T follicular helper cell (primary cell): ENCODE results near the gene GPR173.

Experiments used
- DNase-seq: peaks from one replicate; pipeline ENCODE4 v3.0.0-alpha.2; 2020; ENCODE audit warnings: low read depth
- total RNA-seq, 2 experiments: gene quantifications; one replicate each; lab custom pipeline; 2026; lab: John Stamatoyannopoulos, UW

Gene GPR173, protein sequence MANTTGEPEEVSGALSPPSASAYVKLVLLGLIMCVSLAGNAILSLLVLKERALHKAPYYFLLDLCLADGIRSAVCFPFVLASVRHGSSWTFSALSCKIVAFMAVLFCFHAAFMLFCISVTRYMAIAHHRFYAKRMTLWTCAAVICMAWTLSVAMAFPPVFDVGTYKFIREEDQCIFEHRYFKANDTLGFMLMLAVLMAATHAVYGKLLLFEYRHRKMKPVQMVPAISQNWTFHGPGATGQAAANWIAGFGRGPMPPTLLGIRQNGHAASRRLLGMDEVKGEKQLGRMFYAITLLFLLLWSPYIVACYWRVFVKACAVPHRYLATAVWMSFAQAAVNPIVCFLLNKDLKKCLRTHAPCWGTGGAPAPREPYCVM
- 0 reads per million in 2 experiments for total RNA-seq

DNA sequence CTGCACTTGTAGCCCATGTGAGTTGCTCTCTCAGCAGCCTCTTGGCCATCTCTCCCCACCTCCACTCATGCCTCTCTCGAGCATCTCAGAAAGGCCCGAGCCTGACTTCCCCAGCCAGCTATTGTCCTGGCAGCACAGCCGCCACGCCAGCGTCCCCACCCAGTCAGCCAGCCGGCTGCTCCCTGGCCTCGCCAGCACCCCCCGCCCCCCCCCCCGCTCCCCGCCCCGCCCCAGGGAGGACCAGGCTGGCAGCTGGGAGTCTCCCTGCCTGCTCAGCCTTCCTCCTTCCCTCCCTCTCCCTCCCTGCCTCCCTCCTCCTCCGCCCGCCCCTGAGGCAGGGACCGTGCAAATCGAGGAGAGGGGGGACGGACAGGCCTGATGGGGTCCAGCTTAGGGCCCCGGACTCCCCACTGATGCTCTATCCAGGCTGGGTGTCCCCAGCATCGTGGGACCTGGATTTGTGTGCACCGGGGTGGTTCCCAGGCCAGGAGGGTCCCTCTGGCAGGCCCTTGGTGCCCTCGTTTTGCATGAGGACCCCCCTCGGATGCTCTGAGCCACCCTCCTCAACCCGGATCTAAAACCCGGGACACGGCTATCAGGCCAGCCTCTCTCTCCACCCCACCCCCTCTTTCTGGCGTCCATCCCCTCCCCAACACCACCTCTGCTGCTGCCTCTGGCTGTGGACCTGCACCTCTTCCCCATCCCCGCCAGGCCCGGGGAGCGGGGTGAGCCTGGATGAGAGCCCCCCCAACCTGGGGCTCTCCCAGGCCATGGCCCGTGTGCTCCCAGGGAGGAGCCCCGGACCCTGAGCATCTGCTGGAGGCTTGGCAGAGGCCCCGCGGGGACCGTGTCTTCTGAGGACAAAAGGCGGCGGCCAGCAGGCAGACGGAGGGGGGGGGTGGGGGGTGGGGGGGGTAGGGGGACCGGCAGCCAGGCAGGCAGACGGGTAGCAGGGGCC lies at the start of gene GPR173:
TSS of gene GPR173 (plus strand) at position 621 of the 958 bp plus-strand sequence. CDS start 27,833 bp downstream, outside the sequence.
- no peak for DNase-seq

DNA sequence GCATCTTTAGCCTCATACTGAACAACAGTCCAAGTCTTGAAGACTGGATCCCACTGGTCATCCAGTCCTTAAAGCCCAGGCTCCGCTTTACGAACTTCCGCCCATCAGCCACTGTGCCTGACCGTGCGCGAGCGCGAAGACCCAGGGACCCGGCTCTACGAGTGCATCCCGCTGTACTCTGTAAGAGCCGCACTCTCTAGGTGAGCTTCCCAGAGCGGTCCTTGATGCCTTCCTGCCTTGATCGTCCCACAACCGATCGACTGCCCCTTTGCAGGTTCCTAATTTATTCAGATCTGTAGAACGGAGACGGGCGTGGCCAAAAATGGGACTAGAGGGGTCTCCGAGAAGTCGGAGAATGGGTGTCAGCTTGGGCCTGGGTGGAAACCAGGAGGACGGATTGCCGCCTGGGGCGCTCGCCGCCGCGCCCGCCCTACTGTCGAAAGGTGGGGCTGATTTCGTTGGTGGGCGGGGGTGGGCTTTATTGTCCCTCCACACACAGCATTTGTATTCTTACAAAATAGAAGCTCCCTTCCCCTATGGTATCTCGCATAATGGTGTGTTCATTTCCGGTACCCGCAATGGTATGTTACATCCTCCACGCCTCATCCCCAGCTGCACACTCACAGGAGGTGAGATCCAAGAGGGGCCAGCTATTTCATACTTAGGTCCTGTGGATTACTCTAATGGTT lies 48.0 kb upstream of the GPR173 start:
- DNase-seq, result no peak

DNA sequence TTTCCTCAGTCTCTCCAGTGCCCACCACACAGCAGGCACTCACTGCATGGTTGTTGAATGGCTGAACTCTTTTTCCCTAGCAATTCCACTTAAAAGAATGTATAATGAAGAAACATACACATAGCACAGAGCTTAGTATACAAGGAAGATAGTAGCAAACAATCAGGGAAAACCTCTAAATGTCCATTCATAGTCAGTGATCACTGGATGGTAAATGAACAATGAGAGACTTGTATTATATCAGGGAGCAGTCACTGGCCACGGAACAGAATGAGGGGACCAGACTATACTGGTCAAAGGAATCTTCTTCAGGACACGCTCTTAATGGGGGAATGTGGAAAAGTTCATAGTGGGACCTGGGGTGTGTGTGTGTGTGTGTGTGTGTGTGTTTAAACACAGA lies 46.6 kb upstream of the GPR173 start:
- DNase-seq, result no peak

DNA sequence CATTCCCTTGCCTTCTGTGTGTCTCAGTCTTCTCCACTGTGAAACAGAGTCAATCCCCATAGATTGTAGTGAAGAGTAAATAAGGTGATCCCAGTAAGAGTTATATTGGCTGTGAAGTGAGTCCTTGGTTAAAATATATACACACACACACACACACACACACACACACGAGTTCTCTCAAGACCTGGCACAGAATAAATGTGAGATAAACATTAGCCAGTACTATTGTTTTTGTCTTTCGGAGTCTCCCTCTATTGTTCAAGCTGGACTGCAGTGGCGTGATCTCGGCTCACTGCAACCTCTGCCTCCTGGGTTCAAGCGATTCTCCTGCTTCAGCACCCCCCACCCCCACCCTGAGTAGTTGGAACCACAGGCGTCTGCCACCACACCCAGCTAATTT lies 45.5 kb upstream of the GPR173 start:
- no peak for DNase-seq

DNA sequence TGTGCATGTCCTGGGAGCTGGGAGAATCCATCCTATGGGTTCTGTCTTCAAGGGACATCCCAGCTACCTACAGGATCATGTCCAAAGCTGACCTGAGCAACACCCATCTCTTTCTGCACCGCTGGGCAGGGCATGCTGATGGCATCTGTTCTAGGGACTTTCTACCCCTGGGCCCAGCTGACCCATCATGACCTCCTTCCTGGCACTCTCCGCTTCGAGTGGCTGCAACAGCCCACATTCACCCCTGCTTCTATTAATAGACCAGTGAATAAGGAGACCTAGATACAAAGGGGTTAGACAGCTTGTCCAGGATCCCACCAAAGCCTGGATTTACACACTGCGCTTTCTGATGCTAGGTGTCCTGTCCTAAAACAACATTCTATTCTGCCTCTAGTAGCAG lies 44.6 kb upstream of the GPR173 start:
- no peak for DNase-seq

DNA sequence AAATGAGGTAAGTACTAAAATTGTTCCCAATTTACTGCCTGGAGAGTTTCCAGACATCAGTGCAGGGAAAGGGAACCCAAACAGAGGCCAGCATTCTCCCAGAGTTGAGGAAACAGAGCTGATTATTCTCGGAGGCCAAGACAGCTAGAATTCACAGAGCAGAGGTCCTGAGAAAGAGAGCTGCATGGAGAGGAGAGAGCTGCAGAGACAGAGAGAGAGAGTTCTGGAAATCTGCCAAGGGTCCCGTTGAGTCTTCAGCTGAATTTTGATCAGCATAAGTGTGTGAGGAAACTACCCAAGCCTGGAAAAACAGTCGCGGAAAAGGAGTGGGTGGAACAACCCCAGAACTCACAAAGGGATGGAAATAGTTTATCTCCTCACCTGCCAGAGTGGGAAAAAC lies 43.8 kb upstream of the GPR173 start:
- DNase-seq, result no peak

DNA sequence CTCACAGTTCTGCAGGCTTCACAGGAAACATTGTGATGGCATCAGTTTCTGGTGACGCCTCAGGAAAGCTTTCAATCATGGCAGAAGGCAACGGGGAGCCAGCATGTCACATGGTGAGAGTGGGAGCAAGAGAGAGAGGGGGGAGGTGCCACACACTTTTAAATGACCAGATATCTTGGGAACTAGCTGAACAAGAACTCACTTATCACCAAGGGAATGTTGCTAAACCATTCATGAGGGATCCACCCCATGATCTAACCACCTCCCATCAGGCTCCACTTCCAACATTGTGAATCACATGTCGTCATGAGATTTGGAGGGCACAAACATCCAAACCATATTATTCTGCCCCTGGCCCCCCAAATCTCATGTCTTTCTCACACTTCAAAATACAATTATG lies 43.3 kb upstream of the GPR173 start:
- DNase-seq, result no peak

DNA sequence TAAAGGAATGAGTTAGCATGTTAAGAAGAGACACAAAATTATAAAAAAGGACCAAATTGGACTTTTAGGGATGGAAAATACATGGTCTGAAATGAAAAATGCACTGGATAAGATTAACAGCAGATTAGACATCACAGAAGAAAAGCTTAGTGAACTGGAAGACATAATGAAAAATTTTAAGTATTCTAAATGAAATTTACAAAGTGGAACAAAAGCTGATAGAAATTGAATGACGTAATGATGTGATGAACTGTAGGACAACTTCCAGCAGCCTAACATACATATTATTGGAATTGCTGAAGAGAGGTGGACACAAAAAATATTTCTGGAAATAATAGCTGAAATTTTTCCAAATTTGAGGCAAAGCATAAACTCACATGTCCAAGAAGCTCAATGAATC lies 39.6 kb upstream of the GPR173 start:
- DNase-seq, result no peak

DNA sequence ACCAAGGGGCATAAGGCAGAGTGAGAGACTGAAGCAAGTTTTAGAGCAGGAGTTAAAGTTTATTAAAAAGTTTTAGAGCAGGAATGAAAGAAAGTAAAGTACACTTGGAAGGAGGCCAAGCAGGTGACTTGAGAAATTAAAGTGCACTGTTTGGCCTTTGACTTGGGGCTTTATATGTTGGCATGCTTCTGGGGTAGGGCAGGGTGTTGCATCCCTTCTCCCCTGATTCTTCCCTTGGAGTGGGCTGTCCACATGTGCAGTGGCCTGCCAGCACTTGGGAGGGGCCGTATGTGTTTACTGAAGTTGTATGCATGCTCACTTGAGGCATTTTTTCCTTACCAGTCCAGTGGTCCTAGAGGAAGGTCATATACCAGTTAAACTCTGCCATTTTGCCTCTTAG lies 35.3 kb upstream of the GPR173 start:
- no peak for DNase-seq

DNA sequence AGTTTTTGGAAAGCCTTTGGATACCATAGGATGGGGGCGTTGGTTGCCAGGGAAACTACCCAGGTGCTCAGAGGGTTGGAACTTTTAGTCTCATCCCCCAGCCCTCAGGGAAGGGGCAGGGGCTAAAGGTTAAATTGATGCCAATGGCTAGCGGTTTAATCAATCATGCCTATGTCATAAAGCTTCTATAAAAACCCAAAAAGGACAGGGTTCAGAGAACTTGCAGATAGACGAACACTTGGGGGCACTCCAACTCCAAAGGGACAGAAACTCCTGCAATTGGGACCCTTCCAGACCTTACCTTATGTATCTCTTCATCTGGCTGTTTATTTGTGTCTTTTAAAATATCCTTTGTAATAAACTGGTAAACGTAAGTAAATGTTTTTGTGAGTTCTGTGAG lies 30.0 kb upstream of the GPR173 start:
- no peak for DNase-seq

DNA sequence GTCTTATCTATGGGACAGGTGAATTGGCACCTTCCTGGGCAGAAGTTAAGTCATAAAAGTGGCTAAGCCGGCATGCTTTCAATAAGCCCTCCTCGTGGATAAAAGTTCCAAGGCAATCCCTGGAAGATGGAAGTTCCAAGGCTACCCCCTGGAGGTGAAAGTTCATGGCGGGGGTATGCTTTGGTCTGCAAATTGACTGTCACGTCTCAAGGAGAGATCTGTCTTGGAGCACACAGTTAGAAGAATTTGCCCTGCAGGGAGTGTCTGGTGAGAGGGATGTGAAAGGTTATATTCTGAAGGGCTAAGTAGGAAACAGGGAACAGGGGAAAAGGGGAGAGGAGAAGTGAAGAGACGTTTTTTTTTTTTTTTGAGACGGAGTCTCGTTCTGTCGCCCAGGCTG lies 26.2 kb upstream of the GPR173 start:
- DNase-seq, result no peak

DNA sequence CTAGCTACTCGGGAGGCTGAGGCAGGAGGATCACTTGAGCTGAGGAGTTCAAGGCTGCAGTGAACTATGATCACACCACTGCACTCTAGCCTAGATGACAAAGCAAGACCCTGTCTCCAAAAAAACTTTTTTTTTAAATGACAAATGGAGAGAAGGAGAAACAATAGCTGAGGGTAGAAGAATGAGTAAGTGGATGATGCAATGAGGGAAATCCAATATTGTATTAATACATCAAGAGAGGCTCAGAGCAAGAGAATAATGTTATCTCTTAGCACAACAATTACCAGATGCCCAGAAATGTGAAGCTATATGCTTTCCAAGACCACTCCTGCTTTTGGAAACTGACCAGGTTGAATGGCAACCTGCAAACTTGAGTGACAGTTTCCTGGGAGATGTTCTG lies 19.9 kb upstream of the GPR173 start:
- DNase-seq, result no peak

DNA sequence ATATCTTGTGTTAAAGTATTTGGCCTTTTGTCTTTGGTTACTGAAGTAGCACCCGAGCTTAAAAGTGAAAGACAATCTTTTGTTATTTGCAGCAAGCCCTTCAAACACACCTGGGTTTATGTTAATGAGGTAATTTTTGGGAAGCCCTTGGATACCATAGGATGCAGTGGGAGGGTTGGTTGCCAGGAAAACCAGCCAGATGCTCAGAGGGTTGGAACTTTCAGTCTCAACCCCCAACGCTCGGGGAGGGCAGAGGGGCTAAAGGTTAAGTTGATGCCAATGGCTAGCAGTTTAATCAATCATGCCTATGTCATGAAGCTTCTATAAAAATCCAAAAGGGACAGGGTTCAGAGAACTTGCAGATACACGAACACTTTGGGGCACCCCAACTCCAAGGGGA lies 17.2 kb upstream of the GPR173 start:
- no peak for DNase-seq

DNA sequence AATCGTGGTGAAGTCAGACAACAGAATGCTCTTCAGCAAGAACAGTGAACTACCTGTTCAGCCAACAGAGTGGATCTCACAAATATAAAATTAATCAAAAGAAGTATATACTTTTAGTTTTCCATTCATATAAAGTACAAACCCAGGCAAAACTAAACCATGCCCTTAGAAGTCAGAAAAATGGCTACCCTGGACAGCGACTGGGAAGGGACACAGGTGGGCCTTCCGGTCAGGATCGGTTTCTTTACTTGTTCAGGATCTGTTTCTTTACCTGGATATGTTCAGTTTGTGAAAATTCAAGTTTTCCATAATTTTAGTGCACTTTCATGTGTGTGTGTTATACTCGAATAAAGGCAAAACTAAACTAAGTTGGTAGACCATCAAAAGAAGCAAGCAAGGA lies 12.4 kb upstream of the GPR173 start:
- no peak for DNase-seq

DNA sequence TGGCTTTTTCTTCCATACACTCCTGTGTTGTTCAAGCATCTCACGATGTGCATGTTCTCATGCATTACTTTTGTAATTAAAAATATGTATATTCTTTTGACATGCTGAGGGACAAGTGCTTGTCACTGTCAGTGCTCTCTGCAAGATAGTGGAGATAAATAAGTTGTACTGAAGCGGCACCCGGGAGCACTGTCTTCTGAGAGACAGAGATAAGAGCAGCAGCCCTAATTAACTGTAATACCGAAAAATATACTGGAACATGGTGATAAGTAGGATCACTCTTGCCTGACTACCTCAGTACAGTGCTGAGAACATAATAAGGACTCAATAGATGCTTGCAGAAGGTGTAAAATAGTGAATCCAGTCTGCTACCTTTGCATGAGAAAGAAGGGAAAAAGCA lies 9.4 kb upstream of the GPR173 start:
- no peak for DNase-seq

DNA sequence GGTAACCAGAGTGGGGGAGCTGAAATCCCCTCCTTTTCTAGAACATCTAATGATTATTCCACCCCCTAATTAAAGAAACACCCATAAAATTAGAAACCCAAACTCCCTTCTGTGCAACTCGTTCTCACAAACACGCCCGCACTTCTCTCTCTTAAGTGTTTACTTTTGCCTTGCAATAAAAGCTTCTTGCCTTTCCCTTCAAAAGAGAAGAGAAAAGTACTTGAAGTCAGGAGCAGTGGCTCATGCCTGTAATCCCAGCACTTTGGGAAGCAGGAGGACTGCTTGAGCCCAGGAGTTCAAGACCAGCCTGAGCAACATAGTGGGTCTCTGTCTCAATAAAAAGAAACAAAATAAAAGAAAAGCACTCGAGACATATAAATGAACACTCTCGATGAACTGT lies 3.6 kb upstream of the GPR173 start:
- no peak for DNase-seq

DNA sequence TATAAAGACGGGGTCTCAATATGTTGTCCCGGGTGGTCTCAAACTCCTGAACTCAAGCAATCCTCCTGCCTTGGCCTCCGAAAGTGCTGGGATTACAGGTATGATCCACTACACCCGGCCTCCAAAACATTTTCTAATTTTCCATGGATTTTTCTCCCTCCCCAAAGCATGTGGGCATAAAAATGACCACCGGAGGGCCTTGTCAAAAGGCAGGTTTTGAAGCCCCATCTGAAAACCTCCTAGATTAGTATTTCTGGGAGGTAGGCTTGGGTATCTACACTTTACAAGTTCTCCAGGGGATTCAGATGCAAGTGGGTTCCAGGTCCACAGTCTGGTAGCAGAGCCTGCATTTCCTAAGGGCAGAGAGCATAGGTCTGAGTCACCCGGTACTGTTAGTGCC lies 1.4 kb upstream of the GPR173 start:
- no peak for DNase-seq

DNA sequence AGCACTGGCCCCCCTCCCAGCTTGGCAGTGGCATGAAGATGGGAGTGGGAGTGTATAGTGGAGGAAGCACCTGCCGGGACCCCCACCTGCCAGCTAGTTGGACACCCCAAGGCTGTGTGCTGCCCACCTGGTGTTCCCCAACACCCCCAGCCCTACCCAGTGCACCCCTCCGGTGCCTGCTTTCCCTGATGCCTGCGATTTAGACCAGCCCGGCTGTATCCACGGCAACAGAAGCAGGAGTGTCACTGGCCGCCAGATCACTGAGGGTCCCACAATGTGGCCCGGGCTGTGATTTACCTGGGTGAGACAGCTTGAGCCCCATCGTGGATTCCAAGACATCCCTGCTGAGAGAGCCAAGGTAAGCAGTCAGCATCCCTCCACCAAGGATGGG lies 533 bp downstream of the GPR173 start:
- no peak for DNase-seq

DNA sequence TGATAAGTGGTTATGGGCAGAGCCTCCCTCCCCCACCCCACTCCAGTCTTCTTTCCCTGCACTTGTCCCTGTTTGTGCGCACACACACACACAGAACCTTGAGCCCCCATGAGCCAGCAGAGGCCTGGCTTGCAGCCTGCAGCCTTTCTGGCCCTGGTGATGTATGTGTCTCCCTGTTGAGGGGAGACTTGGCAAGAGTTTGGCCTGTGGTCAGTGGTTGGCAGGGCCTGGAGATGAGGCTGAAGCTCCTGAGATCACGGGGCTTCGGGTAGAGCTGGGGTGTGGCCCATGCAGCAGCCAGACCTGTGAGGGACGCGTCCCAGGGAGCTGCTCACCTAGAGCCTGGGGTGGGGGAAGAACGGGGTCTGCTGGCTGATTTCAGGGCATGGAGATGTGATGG lies 2.3 kb downstream of the GPR173 start:
- DNase-seq, result no peak

DNA sequence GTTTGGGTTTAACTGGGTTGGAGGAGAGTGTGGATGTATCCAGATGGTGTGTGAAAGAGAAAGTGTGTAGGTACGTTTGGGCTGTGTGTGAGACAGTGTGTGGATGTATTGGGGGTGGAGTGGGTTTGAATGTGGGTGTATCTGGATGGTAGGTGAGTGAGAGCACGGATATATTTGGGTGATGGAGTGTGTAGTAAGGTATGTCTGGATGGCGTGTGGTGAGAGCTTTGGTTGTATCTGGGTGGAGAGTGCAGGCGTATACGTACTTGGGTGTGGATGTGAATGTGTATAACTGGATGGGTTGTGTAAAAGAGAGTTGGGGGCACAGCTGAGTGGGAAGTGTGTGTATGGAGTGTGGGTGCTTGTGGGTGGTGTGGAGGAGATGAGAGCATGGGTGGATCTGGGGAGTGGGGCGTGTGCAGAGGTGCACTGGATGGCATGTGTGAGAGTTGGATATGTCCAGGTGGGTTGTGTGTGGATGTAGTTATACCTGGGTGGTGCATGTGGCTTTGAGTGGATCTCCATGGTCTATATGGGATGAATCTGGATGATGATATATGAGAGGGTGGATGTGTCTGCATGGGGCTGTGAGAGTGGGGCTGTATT lies 6.8 kb downstream of the GPR173 start:
- DNase-seq, result no peak

DNA sequence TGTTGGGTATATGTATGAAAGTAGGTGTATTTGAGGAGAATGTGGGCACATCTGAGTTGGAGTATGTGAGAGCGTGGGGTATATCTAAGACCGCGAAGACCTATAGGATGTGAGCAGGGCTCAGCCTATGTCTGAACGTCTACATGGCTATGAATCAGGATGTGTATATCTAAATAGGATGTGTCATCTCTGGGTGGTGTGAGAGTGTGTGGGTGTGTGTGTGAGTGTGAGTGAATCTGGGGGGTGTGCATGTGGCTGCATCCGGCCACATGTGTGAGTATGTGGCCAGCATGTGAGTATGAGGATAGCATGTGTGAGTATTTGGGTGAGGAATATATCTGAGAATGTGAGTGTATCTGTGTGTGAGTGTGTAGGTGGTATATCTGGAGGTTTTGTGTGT lies 7.7 kb downstream of the GPR173 start:
- no peak for DNase-seq

DNA sequence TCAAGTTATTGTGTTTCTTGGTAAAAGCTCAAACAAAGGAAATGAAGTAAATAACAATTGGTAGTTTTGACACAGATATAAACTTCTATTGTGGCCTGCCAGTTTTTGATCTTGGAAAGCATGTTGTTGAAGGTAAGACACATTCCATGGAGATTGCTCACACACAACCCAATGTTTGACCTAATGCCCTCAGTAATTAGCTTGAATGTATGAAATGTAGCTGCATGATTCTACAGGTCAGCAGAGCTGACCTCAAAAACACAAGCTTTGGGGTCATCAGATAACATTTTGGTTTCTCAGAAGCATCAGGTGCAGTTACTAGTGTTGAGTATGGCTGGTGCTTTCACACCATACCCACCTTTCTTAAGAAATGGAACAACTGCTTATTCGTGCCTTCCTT lies 16.5 kb downstream of the GPR173 start:
- no peak for DNase-seq
